Skeletal muscle tissue (tissue), 4 donors: Measurements from ENCODE around the gene CD4. TPM values are rescaled to one million over a fixed set of nuclear protein-coding genes. Genes with fewer than 3 reads are reported as not detected.
"Not testable (repeated sequence)": the region's sequence is repeated elsewhere in the genome, so short reads cannot be mapped to it uniquely, and the experiment has no call there.

Source experiments
- H3K27ac ChIP-seq: one replicate; pipeline ENCODE4 v1.7.0; 2013; ENCODE audit warnings: mild to moderate bottlenecking, low read depth, low read length, inconsistent platforms
- H3K27me3 ChIP-seq, 3 donors: one replicate each; pipeline ENCODE4 v1.7.0; 2013; ENCODE audit warnings: low read length in 3 of 3; ENCODE audit not compliant: control insufficient read depth in 3 of 3, insufficient read depth in 3 of 3
- H3K36me3 ChIP-seq, 3 donors: one replicate each; pipeline ENCODE4 v1.7.0; 2013; ENCODE audit warnings: low read length in 3 of 3; ENCODE audit not compliant: control insufficient read depth in 3 of 3, insufficient read depth in 3 of 3
- H3K4me1 ChIP-seq, 3 donors: one replicate each; pipeline ENCODE4 v1.7.0; 2013; ENCODE audit warnings: low read length in 3 of 3, mild to moderate bottlenecking in 3 of 3; ENCODE audit not compliant: control insufficient read depth in 3 of 3, insufficient read depth in 3 of 3
- H3K4me3 ChIP-seq, 3 donors: one replicate each; pipeline ENCODE4 v1.7.0; 2013; ENCODE audit warnings: low read length in 3 of 3
- H3K9ac ChIP-seq, 3 donors: one replicate each; pipeline ENCODE4 v1.7.0; 2013; ENCODE audit warnings: low read length in 3 of 3, mild to moderate bottlenecking in 3 of 3, moderate library complexity in 2 of 3, low read depth in 1 of 3
- H3K9me3 ChIP-seq, 3 donors: one replicate each; pipeline ENCODE4 v1.7.0; 2013; ENCODE audit warnings: low read length in 3 of 3; ENCODE audit not compliant: control insufficient read depth in 3 of 3
- total RNA-seq: library from RNA; depleted of rRNA; stranded (reverse); fragments of >200 nt; gene quantifications from one replicate; pipeline ENCODE4 v1.2.3, GENCODE V29; 2014
- donor health status: Osteomylitis.

CD4 gene
- total RNA-seq, 1 donor from 2014 or later = 6.8 TPM

DNA sequence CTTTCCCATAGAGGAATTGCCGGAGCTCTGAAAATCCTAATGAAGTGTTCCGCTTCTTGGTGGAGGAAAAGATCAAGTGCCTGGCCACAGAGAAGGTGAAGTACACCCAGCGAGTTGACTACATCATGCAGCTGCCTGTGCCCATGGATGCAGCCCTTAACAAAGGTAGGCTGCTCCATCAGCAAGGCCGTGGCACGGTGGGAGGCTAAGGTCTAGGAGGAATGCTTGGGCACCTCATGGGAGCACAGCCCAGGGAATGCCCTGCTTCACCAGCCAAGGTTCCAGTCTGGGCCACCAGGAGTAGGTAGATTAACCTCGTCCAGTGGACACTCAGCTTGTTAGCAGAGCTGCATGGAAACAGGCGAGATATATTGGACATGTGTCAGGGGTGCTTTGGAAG is 71.6 kb downstream of the CD4 start:
- H3K27ac ChIP-seq = no peak overlapping the region

DNA sequence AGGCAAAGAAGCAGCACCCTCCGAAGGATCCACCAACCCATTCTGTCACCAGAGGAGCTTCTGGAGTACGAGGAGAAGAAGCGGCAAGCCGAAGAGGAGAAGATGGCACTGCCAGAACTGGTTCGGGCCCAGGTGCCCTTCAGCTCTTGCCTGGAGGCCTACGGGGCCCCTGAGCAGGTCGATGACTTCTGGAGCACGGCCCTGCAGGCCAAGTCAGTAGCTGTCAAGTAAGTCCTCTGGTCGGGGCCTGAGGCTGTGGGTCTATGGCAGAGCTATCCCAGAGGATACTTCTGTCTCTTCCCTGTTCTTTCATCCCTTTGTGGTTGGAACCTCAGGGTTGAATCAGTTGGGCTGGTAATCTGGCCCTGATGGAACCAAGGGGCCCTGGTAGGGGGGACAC is 72.1 kb downstream of the CD4 start:
- H3K36me3 ChIP-seq = peaks cover 75 to 86% (median 83%) of the 10 kb centered on the region in 3 donors
- H3K9ac ChIP-seq = no peak overlapping the region
- H3K27ac ChIP-seq = no peak overlapping the region
- H3K4me3 ChIP-seq = no peak overlapping the region
- H3K9me3 ChIP-seq = no peaks in the 10 kb centered on the region
- H3K27me3 ChIP-seq = no peaks in the 10 kb centered on the region
- peaks cover 4 to 5% (median 5%) of the 10 kb centered on the region in 3 donors for H3K4me1 ChIP-seq

More for the DNA sequence above, 71.6 kb downstream of the CD4 start:
- no peaks in the 10 kb centered on the region for H3K9me3 ChIP-seq
- H3K9ac ChIP-seq = no peak overlapping the region
- no peaks in the 10 kb centered on the region for H3K27me3 ChIP-seq
- H3K4me3 ChIP-seq = no peak overlapping the region
- H3K4me1 ChIP-seq = peaks cover under 1 to 5% (median 2%) of the 10 kb centered on the region in 3 donors
- H3K36me3 ChIP-seq = peaks cover 80 to 88% (median 86%) of the 10 kb centered on the region in 3 donors

DNA sequence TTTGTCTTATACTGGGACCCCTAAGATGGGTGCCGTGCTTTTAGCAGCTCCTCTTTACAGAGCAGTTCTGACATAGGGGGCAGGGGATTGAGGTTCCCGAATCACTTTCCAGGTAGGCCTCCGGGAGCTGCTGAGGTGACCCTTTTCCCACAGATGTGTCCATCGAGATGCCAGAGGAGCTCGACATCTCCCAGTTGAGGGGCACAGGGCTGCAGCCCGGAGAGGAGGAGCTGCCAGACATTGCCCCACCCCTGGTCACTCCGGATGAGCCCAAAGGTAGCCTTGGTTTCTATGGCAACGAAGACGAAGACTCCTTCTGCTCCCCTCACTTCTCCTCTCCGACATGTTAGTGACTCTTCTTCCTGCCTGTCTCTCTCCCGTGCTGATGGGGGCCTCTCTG is 73.7 kb downstream of the CD4 start:
- H3K27me3 ChIP-seq = no peaks in the 10 kb centered on the region
- no peak overlapping the region for H3K4me3 ChIP-seq
- peaks cover 10 to 14% (median 11%) of the 10 kb centered on the region in 3 donors for H3K4me1 ChIP-seq
- H3K9ac ChIP-seq = no peak overlapping the region
- no peaks in the 10 kb centered on the region for H3K9me3 ChIP-seq
- H3K36me3 ChIP-seq = peaks cover 59 to 72% (median 70%) of the 10 kb centered on the region in 3 donors
- no peak overlapping the region for H3K27ac ChIP-seq

DNA sequence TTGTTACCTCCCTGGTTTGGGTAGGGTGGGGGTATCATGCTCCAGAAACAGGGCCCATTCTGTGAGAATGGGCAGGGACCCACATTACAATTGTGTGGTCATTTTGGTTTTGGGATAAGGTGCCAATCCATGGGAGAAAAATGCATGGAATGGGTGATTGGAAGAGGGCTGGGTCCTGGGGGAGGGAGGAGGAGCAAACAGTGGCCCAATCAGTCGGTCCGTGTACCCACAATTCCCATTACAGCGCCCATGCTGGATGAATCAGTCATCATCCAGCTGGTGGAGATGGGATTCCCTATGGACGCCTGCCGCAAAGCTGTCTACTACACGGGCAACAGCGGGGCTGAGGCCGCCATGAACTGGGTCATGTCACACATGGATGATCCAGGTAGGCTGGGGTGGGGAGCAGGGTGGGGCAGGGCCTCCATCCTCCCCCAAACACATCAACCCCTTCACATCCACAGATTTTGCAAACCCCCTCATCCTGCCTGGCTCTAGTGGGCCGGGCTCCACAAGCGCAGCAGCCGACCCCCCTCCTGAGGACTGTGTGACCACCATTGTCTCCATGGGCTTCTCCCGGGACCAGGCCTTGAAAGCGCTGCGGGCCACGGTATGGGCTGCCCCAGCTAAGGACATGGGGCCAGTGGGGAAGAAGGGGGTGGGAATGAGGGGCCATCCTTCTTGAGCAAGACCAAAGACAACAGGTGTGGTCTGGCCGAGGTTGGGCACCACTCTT is 74.4 kb downstream of the CD4 start:
- H3K27ac ChIP-seq = no peak overlapping the region
- H3K4me3 ChIP-seq = no peak overlapping the region
- H3K9me3 ChIP-seq = no peaks in the 10 kb centered on the region
- peaks cover 52 to 69% (median 63%) of the 10 kb centered on the region in 3 donors for H3K36me3 ChIP-seq
- no peak overlapping the region for H3K9ac ChIP-seq
- peaks cover 17 to 21% (median 18%) of the 10 kb centered on the region in 3 donors for H3K4me1 ChIP-seq
- no peaks in the 10 kb centered on the region for H3K27me3 ChIP-seq

DNA sequence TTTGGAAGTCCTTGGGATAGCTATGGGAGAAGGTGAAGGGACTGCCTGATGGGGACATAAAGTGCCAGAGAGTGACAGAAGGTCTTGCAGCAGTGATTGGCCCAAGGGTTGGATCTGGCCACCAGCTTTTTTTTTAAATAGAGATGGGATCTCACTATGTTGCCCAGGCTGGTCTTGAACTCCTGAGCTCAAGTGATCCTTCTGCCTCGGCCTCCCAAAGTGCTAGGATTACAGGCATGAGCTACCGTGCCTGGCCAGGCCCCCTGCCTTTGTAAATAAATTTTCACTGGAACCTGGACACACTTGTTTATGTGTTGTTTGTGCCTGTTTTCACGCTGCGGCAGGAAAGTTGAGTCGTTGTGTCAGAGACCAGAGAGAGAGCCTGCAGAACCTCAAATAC is 76.0 kb downstream of the CD4 start:
- H3K9ac ChIP-seq, H3K4me3 ChIP-seq, H3K27ac ChIP-seq, H3K27me3 ChIP-seq, H3K9me3 ChIP-seq: not testable (repeated sequence)
- peaks cover 29 to 37% (median 32%) of the 10 kb centered on the region in 3 donors for H3K4me1 ChIP-seq
- peaks cover 53 to 70% (median 59%) of the 10 kb centered on the region in 3 donors for H3K36me3 ChIP-seq

DNA sequence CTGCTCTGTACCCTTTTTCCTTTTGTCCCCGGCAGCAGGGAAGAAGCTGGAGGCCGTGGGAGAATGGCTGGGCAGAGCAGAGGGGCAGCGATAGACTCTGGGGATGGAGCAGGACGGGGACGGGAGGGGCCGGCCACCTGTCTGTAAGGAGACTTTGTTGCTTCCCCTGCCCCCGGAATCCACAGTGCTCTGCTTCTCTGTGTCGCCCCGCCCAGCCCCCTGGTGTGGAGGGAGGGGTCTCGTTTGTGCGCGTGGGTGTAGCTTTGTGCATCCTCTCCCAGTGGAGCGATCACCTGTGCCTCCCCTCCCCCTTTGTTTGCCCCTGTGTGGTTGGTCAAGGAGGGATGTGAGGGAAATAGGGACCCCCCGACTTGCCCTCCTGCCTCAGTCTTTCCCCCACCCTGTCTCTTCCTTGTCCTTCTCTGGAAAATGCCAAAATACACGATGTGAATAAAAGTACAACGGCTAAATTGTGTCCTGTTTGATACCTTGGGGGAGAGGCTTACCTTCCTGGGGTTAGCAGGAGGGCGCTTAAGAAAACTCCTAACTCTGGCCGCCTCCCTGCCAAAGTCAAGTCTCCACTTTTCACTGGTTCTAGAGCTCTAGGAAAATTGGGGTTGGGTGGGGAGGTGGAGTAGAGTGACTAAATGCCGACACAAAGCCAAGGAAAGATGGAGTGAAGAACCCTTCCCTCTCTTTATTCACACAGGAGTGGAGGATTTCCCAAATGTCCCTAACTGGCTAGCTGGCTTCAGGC is 77.0 kb downstream of the CD4 start:
- H3K27ac ChIP-seq = peak overlapping the region; percentile 98
- peaks cover 36 to 47% (median 41%) of the 10 kb centered on the region in 3 donors for H3K4me1 ChIP-seq
- no peaks in the 10 kb centered on the region for H3K9me3 ChIP-seq
- H3K4me3 ChIP-seq = peak overlapping the region; percentile 78 to 82 (median 79)
- H3K36me3 ChIP-seq = peaks cover 52 to 68% (median 59%) of the 10 kb centered on the region in 3 donors
- no peaks in the 10 kb centered on the region for H3K27me3 ChIP-seq
- peak overlapping the region; percentile 88 to 91 (median 91) for H3K9ac ChIP-seq

DNA sequence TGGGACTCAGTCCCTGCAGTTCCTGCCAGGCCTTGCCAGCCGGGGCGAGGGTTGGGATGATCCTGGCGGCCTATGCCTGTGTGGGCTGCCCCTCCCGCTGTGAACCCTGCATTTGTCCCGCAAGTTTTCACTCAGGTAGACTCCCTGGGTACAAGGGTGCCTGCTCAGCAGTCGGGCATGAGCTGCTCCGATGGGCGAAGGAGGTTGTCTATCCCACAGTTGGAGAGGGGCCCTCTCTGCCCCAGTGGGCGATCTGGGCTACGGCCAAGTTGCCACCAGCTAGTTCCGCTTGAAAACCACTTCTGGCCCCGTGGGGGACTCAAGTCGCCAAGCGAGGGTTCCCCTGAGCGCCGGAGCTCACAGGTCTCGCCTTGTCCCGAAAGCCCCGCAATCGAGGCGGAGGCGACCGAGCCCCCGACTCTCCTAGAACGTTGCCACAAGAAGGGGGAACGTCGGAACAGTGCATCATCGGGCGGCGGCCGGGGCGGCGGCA is 77.6 kb downstream of the CD4 start:
- H3K4me3 ChIP-seq = peak overlapping the region; percentile 78 to 82 (median 79)
- H3K9ac ChIP-seq = peak overlapping the region; percentile 88 to 91 (median 91)
- peaks cover 42 to 53% (median 48%) of the 10 kb centered on the region in 3 donors for H3K4me1 ChIP-seq
- H3K9me3 ChIP-seq = no peaks in the 10 kb centered on the region
- H3K27ac ChIP-seq = peak overlapping the region; percentile 98
- no peaks in the 10 kb centered on the region for H3K27me3 ChIP-seq
- peaks cover 49 to 67% (median 57%) of the 10 kb centered on the region in 3 donors for H3K36me3 ChIP-seq

DNA sequence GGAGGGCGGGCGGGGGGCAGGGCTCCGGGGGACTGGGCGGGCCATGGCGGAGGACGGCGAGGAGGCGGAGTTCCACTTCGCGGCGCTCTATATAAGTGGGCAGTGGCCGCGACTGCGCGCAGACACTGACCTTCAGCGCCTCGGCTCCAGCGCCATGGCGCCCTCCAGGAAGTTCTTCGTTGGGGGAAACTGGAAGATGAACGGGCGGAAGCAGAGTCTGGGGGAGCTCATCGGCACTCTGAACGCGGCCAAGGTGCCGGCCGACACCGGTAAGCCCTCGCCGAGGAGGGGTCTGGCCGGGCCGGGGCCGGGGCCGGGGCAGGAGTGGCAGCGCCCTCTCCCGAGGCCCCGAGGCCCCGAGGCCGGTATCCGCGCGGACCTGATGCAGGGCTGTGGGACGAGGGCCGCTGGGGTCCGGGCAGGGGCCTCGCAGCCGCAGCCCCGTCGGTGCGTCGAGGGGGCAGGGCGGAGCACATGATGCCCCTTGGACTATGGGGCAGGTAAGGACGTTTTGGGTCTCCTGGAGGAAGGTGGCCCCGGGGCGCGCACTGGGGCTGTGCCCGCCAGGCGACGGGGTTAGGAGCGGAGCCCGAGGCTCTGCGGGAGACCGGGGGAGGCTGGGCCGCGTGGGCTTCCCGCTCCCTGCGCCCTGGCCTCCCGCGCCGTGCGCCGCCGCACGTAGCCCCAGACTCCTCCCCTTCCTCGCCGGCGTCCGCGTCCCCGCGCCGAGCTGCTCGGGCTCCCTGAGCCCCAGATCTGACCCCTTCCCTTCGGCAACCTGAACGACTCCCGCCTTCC is 78.3 kb downstream of the CD4 start, which contains the start of gene TPI1:
TPI1 (plus strand) TSS at position 119 of the 798 bp plus-strand sequence; CDS start at position 155, 36 bp downstream.
- no peaks in the 10 kb centered on the region for H3K9me3 ChIP-seq
- H3K27ac ChIP-seq = peak within 1 kb of the TSS; percentile 98
- peak within 1 kb of the TSS; percentile 92 to 98 (median 94) for H3K9ac ChIP-seq
- H3K36me3 ChIP-seq = peaks cover 45 to 62% (median 52%) of the 10 kb centered on the region in 3 donors
- H3K4me3 ChIP-seq = peak within 1 kb of the TSS; percentile 80 to 94 (median 92)
- H3K27me3 ChIP-seq = no peaks in the 10 kb centered on the region
- H3K4me1 ChIP-seq = peaks cover 48 to 58% (median 53%) of the 10 kb centered on the region in 3 donors
